Stimulated activated CD8-positive, alpha-beta memory T cell treated with anti-CD3 and anti-CD28 coated beads, Interleukin-7, amount 100 ng/mL, for 1 hour (primary cell): ENCODE data around the gene ATP1A4.

Experiments used
- DNase-seq, 2 donors: peaks; one replicate each; pipeline ENCODE4 v3.0.0-alpha.2; 2020; ENCODE audit warnings: low read depth in 2 of 2

Gene ATP1A4

DNA sequence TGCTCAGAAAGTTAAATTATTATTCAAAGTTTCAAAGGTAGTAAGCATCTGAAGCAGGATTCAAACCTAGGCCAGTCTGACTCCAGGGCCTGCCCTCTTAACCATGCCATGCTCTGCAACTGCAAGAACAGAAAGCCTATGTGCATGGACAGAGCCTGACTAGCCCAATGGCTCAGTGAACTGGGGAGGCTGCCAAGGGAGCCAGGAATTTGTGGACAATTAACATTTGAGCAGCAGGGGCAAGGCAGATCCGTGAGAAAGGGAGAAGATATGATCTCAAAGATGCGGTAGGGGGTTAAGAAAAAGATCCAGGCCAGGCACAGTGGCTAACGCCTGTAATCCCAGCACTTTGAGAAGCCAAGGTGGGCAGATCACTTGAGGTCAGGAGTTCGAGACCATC, 6.5 kb upstream of the ATP1A4 start:
- no peak for DNase-seq

DNA sequence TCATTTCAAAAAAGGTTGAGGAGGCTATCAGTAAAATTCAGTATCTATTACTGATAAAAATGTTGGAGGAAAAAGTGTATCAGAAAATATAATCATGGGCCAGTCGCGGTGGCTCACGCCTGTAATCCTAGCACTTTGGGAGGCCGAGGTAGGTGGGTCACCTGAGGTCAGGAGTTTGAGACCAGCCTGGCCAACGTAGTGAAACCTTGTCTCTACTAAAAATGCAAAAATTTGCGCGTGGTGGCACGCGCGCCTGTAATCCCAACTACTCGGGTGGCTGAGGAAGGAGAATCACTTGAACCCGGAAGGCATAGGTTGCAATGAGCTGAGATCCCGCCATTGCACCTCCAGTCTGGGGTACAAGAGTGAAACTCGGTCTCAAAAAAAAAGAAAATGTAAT, 5.3 kb upstream of the ATP1A4 start:
- DNase-seq = no peak

DNA sequence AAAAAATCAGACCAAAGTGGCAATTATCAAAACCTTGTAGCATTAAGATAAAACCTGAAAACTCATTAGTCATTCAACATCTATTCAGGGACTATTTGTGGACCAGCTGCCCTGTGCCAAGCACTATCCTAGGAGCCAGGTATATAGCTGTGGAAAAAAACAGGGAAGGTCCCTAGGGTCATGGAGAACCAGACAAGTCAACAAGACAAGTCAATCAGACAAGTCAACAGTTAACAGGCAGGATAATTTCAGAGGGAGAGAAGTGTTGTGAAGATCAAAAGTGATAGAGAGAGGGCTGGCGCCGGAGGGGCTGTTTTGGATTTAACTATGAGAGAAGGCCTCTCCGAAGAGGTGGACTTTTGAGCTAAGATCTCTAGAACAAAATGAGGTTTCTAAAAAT, 3.3 kb upstream of the ATP1A4 start:
- no peak for DNase-seq

DNA sequence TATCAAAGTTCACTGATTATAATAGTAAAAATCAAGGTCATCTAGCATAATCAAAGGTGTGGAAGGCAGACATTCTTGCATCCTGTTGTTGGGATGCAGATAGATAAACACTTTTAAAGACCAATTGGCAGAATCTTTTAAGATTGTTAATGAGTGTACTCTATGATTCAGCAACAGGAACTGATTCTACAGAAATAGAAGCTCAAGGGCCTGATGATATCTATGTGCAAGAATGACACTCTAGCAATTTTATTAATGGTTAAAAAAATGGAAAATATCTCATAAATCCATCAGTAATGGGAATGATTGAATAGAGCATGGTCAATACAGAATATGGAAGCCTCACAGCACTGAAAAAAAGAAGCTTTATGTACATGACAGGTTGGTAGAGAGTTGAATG, 2.2 kb upstream of the ATP1A4 start:
- DNase-seq = no peak

DNA sequence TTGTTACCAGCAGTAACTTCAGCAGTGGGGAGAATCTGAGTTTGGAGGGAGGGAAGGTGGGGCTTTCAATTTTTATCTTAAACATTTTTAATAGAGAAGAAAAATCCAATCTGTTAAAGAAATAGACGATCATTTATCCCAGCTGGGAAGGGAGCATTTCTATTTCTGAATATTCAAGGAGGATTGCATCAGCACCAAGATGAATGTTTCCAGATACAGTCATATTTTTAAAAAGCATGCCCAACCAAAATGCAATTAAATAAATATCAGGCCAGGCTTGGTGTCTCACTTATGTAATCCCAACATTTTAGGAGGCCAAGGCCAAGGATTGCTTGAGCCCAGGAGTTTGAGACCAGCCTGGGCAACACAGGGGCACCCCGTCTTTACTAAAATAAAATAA, 1.7 kb upstream of the ATP1A4 start:
- no peak for DNase-seq

DNA sequence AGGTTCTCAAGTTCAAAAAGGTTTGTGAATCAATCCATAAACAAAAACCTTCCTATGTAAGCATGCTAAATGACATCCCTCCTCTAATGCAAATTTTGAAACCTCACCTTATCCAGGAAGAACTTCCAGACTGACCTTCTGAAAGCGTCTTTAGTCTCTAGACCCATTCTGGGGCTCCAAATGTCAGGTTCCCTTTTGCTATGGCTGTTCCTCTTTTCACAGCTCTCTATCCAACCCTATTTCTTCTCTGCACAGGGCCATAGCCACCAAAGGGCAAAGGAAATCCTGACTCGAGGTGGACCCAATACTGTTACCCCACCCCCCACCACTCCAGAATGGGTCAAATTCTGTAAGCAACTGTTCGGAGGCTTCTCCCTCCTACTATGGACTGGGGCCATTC, 3.4 kb downstream of the ATP1A4 start:
- DNase-seq = no peak

DNA sequence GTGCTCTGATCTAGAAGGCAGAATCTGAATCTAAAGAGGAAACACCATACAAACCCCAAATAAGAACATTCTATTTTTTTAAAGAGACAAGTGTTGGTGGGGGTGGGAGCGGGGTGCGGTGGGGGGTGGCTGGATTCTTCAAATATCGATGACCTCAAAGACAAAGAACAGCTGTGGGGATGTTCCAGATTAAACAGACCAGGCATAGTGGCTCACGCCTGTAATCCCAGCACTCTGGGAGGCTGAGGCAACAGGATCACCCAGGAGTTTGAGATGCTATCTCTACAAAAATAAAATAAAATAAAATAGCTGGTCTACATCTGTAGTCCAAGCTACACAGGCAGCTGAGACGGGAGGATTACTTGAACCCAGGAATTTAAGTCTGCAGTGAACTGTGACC, 5.0 kb downstream of the ATP1A4 start:
- DNase-seq = no peak

DNA sequence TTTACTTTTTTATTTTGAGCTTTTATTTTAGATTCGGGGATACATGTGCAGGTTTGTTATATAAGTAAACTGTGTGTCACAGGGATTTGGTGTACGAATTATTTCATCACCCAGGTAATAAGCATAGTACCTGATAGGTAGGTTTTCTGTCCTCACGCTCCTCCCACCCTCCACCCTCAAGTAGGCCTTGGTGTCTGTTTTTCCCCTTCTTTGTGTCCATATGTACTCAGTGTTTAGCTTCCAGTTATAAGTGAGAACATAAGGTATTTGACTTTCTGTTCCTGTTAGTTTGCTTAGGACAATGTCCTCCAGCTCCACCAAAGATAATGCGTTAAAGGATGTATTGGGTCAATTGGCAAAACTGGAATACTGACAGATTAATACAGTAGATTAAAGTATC, 5.8 kb downstream of the ATP1A4 start:
- no peak for DNase-seq

DNA sequence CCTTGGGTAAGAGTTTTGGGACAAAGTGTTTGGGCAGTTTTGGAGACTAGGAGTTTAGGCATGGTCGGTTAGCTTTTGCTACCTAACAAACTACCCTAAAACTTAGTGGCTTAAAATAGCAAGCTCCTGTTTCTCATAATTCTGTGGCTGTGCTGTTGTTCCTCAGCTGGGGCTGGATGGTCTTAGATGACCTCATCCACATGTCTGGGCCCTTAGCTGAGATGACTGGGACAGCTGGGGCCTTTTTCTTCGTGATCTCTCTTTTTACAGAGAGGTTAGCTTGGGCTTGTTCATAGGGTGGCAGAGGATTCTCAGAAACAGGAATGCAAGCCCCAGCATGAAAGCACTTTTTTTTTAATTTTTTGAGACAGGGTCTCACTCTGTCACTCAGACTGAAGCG, 6.6 kb downstream of the ATP1A4 start:
- no peak for DNase-seq

DNA sequence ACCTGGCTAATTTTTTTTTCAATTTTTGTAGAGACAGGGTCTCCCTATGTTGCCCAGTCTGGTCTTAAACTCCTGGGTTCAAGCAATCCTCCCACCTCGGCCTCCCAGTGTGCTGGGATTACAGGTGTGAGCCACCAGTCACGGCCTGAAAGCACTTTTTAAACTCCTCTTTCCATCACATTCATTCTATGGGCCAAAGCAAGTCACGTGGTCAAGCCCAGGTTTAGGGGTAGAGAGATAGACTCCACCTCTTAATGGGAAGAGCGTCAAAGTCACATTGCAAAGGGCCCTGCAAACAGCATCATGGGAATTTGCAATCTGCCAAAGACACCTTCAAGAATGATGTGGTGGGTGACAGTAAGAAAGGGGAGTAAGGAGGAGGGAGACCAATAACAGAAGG, 7.1 kb downstream of the ATP1A4 start:
- DNase-seq = no peak

DNA sequence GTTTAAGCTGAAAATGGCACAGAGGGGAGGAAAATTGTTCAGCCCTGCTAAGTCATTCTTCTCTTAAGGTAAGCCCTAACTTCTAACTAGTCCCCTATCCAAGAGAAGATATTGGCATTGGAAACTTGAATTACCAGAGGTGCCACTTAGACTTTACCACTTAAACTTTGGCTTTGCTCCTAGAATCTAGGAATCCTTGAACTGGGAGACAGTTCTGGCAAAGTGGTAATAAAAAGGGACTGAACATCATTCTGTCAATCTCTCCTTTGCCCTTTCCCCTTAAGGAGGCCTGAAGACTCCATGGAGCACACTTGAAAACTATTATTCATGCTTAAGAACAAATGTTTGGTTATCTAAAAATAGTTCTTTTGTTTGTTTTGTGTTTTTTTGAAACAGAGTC, 8.4 kb downstream of the ATP1A4 start:
- no peak for DNase-seq

DNA sequence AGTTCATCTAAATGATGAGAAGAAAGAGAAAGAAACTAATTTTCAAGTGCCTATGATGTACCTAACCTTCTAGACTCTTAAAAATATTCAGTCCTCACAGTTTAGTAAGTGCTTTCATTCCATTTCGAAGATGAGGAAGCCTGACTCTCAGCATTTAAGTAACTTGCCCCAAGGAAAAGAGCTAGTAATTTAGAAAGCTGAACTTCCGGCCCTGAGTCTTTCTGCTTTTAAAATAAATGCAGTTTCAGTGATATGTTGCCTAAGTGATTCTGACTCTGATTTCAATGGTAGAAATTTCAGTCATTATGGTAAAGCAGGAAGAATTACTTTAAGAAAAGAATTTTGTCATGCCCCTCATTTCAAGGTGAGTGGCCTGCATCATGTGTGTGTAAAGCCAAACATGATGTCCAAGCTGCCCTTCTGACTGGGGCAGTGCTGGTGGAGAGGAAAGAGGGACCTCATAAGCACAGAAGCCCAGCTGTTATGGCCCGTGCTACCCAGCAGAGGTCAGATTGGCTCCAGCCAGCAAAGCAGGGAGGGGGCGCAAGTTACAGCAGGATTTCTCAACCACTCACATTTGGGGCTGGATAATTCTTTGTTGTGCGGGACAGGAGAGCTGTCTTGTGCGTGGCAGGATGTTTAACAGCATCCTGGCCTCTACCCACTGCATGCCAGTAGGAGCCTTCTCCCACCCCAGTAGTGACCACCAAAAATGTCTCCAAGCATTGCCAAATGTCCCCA, 10.7 kb downstream of the ATP1A4 start:
- no peak for DNase-seq

DNA sequence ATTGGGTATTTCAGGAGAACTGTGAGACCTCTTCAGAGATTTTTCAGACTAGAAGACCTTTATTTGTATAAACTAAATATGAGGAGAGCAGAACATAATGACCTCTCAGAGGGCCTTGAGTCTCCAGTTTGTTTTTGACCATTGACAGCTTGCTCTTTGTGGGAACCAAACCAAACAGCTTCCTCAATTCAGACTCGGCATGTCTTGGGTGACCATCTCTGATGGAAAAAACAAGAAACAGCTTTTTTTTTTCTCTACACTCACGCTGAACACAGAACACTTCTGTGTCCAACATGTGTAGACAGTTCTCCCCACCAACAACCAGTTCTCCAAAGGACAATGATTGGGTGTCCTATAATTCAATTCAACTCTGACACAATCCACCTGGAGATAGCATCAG, 11.5 kb downstream of the ATP1A4 start:
- DNase-seq = no peak

DNA sequence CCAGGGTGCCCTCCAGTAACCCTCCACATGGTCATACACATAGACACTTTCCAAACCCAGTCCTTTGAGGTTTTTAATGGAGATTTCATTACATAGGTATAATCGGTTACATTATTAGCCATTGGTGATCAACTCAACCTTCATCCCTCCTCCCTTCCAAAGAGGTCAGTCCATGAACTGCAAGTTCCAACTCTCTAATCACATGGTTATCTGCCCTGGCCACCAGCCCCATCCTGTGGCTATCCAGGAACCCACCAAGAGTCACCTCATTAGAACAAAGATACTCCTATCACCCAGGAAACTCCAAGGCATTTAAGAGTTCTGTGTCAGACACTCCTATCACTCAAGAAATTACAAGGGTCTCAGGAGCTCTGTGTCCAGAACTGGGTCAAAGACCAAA, 12.2 kb downstream of the ATP1A4 start:
- DNase-seq = no peak

DNA sequence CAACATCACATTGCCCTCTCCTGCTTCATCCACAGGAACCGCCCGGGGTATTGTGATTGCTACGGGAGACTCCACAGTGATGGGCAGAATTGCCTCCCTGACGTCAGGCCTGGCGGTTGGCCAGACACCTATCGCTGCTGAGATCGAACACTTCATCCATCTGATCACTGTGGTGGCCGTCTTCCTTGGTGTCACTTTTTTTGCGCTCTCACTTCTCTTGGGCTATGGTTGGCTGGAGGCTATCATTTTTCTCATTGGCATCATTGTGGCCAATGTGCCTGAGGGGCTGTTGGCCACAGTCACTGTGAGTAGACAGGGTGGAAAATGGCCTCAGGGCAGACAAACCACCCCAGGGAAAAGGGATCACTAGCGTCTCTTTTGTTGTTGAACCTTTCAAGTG, 12.7 kb downstream of the ATP1A4 start:
- no peak for DNase-seq

DNA sequence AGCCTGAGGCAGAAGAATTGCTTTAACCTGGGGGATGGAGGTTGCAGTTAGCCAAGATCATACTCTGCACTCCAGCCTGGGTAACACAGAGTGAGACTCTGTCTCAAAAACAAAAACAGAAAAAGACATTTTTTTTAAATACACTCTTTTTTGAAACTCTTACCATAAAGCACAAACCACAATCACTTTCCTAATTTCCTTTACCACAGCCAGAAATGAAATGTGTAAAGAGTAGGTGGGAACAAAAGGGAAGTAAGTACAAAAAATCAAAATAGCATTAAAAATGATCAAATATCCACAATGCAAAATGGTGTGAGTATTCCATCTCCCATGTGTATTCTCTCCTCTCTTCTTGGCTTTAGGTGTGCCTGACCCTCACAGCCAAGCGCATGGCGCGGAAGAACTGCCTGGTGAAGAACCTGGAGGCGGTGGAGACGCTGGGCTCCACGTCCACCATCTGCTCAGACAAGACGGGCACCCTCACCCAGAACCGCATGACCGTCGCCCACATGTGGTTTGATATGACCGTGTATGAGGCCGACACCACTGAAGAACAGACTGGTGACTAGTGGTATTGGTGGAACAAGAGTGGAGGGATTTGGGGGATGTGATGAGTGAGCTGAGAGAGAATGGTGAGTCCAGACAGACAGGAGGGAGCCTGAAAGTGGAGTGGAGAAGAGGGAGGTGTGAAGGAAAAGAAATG, 14.9 kb downstream of the ATP1A4 start:
- no peak for DNase-seq

DNA sequence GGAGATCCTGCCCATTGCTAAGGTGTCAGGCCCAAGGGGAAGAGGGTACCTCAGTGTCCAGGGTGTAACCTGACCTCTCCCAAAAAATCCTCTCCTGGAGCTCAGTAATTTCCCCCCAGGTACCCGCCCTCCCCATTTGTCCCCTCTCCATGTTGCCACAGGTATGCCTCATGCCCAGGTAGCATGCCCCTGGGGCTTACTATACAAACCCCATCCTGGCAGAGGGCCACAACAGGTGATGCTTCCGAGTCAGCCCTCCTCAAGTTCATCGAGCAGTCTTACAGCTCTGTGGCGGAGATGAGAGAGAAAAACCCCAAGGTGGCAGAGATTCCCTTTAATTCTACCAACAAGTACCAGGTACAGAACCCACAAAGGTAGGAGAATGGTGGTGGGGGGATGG, 15.7 kb downstream of the ATP1A4 start:
- DNase-seq = no peak

DNA sequence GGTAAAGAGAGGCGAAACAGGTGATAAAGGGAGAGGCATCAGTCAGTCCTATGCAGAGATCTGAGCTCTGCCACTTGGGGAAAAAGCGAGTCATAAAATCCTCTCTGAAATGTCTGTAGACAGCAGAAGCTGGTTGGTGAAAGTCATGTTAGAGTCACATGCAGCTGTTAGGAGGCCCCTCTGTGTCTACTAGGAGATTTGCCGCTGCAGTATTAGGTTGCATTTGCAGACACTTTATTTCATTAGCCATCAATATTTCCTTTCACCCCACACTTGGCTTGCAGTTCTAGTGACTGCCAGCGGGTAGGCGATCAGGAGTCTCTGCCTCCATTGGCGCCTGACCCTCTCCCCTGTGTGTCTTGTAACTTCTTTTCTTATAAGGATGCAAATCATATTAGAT, 16.2 kb downstream of the ATP1A4 start:
- DNase-seq = no peak

DNA sequence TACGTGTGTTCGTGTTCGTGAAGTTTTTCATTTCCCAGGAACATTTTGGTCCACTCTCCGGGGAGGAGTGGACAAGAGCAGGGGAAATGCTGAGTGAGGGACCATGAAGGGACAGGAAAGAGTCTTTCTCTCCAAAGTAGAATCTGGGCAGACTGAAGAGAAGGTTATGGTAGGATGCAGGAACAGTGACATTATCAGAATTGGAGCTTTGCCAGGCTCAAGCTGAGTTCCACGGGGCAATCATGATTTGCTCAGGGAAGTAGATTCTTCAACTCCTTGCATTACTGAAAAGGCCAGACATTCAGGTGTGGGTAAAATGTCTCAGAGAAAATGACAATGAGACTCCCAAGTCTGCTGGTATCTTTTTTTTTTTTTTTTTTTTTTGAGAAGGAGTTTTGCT, 16.6 kb downstream of the ATP1A4 start:
- no peak for DNase-seq

DNA sequence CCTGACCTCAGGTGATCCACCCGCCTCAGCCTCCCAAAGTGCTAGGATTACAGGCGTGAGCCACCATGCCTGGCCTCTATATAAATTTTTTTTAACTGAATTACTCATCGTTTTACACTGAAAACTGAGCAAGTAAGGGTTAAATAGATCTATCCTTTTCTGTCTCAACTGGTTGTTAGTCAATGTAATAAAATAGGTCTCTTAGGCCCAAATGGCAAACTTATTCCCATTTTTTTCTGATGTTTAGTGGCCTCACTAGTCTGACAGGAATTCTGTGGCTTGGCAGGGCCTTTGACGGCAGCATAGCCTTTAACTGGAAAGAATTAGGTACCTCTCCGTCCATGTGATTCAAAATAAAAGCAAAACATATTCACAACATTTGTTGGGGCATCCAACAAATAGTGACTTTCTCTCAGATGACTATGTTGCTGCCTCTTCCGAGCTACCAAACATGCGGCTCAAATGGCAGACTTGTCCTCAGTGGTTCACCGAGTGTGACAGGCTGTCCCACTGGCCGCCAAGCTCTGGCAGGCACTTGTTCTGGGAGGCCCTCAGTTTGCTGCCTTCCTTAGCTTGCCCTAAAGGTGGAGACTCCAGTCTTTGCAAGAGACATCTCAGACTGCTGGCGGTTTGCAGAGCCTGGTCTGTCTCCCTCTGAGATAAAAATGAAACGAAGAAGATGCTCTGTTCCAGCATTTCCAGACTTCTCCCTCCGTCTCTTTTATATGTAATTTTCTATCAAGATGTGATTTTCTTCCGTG, 17.4 kb downstream of the ATP1A4 start:
- no peak for DNase-seq

DNA sequence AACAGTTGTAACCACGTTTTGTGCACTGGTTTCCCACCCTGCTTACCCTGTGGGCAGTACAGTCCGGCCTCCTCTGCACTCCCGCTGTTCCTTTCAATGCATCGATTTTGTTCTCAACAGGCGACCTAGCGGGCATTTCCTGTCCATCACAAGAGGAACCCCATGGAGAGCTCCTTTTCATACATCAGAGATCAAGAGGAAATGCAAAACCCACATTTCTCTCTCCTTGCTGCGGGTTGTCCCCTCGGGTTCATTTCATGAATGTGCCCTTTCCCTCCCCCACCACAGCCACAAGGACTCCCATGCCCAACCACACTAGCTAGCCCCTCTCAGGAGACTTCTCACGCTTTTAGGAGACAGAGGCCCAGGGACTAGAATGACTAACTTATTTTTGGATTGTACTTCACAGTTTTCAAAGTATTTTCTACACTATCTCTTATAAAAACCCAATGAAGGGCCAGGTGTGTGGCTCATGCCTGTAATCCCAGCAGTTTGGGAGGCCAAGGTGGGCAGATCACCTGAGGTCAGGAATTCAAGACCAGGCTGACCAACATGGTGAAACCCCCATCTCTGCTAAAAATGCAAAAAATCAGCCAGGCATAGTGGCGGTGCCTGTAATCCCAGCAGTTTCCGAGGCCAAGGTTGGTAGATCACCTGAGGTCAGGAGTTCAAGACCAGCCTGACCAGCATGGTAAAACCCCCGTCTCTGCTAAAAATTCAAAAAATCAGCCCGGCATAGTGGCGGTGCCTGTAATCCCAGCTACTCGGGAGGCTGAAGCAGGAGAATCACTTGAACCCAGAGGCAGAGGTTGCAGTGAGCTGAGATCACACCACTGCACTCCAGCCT, 18.4 kb downstream of the ATP1A4 start:
- no peak for DNase-seq

DNA sequence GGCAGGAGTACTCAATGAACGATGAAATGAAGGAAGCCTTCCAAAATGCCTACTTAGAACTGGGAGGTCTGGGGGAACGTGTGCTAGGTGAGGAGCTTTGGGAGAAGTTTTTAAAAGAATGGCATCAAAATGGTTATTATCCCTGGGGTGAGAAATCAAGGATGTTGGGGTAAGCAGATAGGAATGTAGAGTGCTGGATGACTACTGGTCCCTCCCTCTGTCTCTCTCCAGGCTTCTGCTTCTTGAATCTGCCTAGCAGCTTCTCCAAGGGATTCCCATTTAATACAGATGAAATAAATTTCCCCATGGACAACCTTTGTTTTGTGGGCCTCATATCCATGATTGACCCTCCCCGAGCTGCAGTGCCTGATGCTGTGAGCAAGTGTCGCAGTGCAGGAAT, 20.0 kb downstream of the ATP1A4 start:
- no peak for DNase-seq
